Liver (tissue), 9 donors: ENCODE results near the gene PROCA1. TPM values are rescaled to one million over a fixed set of nuclear protein-coding genes. Genes with fewer than 3 reads are reported as not detected.
A peak's percentile ranks its signal among the peaks of the same experiment; 100 is the strongest.

ENCODE experiments used
- DNase-seq: peaks from one replicate; pipeline ENCODE4 v3.0.0-alpha.2; 2017; ENCODE audit warnings: low spot score
- H3K27ac ChIP-seq, 2 donors: one replicate each; pipeline ENCODE4 v1.7.0; 2013; ENCODE audit warnings: inconsistent platforms in 2 of 2, low read length in 2 of 2, control low read depth in 1 of 2, low read depth in 1 of 2, mild to moderate bottlenecking in 1 of 2
- H3K27me3 ChIP-seq, 4 donors: one replicate each; pipeline versions ENCODE4 v1.6.1 to v1.7.0; 2013; ENCODE audit warnings: low read length in 3 of 4, inconsistent platforms in 1 of 4, mild to moderate bottlenecking in 1 of 4, moderate library complexity in 1 of 4; ENCODE audit not compliant: control insufficient read depth in 4 of 4, insufficient read depth in 4 of 4
- H3K36me3 ChIP-seq, 4 donors: one replicate each; pipeline versions ENCODE4 v1.6.1 to v1.7.0; 2013; ENCODE audit warnings: low read length in 3 of 4, mild to moderate bottlenecking in 3 of 4, low read depth in 1 of 4, moderate library complexity in 1 of 4; ENCODE audit not compliant: control insufficient read depth in 4 of 4, insufficient read depth in 3 of 4
- H3K4me1 ChIP-seq, 4 donors: one replicate each; pipeline versions ENCODE4 v1.6.1 to v1.7.0; 2013; ENCODE audit warnings: low read length in 3 of 4, mild to moderate bottlenecking in 3 of 4, moderate library complexity in 1 of 4; ENCODE audit not compliant: control insufficient read depth in 4 of 4, insufficient read depth in 4 of 4
- H3K4me3 ChIP-seq, 3 donors: one replicate each; pipeline versions ENCODE4 v1.6.1 to v1.7.0; 2013; ENCODE audit warnings: low read length in 3 of 3, control low read depth in 1 of 3, low read depth in 1 of 3, mild to moderate bottlenecking in 1 of 3
- H3K9ac ChIP-seq, 2 donors: one replicate each; pipeline ENCODE4 v1.7.0; 2013; ENCODE audit warnings: low read length in 2 of 2, mild to moderate bottlenecking in 2 of 2, moderate library complexity in 2 of 2, control low read depth in 1 of 2, low read depth in 1 of 2
- H3K9me3 ChIP-seq, 4 donors: one replicate each; pipeline versions ENCODE4 v1.6.1 to v1.7.0; 2013; ENCODE audit warnings: low read length in 3 of 4; ENCODE audit not compliant: control insufficient read depth in 4 of 4
- CTCF ChIP-seq: fragments of 150-350 bp; IDR thresholded peaks from 2 replicates; pipeline ENCODE4 v1.5.1; 2017; ENCODE audit warnings: improper control_type of control experiment, low read depth, low read length; ENCODE audit not compliant: missing input control
- EGR1 ChIP-seq, 2 donors: IDR thresholded peaks; 2 replicates each; pipeline ENCODE4 v1.6.1; 2016 to 2018; ENCODE audit warnings: antibody characterized with exemption in 2 of 2, low read depth in 2 of 2
- FOXA1 ChIP-seq: IDR thresholded peaks from 2 replicates; pipeline ENCODE4 v1.6.1; 2016; ENCODE audit warnings: antibody characterized with exemption
- FOXA2 ChIP-seq: IDR thresholded peaks from 2 replicates; pipeline ENCODE4 v1.6.1; 2016; ENCODE audit warnings: antibody characterized with exemption
- GABPA ChIP-seq, 2 donors: IDR thresholded peaks in 1 of 2; conservative IDR thresholded peaks in 1 of 2; 2 replicates each; pipeline ENCODE4 v1.6.1; 2016; ENCODE audit warnings: antibody characterized with exemption in 2 of 2, mild to moderate bottlenecking in 1 of 2, moderate library complexity in 1 of 2
- HNF4A ChIP-seq, 2 donors: conservative IDR thresholded peaks; 2 replicates each; pipeline ENCODE4 v1.6.1; 2016; ENCODE audit warnings: antibody characterized with exemption in 2 of 2, mild to moderate bottlenecking in 2 of 2
- HNF4G ChIP-seq: IDR thresholded peaks from 2 replicates; pipeline ENCODE4 v1.6.1; 2016; ENCODE audit warnings: antibody characterized with exemption
- JUND ChIP-seq, 2 donors: IDR thresholded peaks; 2 replicates each; pipeline ENCODE4 v1.6.1; 2016; ENCODE audit warnings: antibody characterized with exemption in 2 of 2
- MAX ChIP-seq: IDR thresholded peaks from 2 replicates; pipeline ENCODE4 v1.6.1; 2016; ENCODE audit warnings: antibody characterized with exemption
- NR2F2 ChIP-seq: IDR thresholded peaks from 2 replicates; pipeline ENCODE4 v1.6.1; 2016; ENCODE audit warnings: antibody characterized with exemption
- RAD21 ChIP-seq, 2 donors: IDR thresholded peaks; 2 replicates each; pipeline ENCODE4 v1.6.1; 2016; ENCODE audit warnings: antibody characterized with exemption in 2 of 2, mild to moderate bottlenecking in 2 of 2
- RXRA ChIP-seq, 2 donors: IDR thresholded peaks; 2 replicates each; pipeline ENCODE4 v1.6.1; 2017 to 2018; ENCODE audit warnings: antibody characterized with exemption in 2 of 2, mild to moderate bottlenecking in 1 of 2
- SP1 ChIP-seq: IDR thresholded peaks from 2 replicates; pipeline ENCODE4 v1.6.1; 2018; ENCODE audit warnings: antibody characterized with exemption, mild to moderate bottlenecking
- TAF1 ChIP-seq: conservative IDR thresholded peaks from 2 replicates; pipeline ENCODE4 v1.6.1; 2016; ENCODE audit warnings: antibody characterized with exemption, mild to moderate bottlenecking
- YY1 ChIP-seq: IDR thresholded peaks from 2 replicates; pipeline ENCODE4 v1.6.1; 2016; ENCODE audit warnings: antibody characterized with exemption, mild to moderate bottlenecking
- WGBS: extraction: QIAGEN DNeasy Blood & Tissue Kit; methylation state at CpG from one replicate; pipeline ENCODE4 v1.1.7; 2013; 5-methylcytosine and 5-hydroxymethylcytosine counted together
- polyA plus RNA-seq, 2 donors: library from polyadenylated mRNA; stranded (reverse) in 1 of 2; unstranded in 1 of 2; fragments of 200-250 nt in 1 of 2; fragments of >200 nt in 1 of 2; fragmentation: Nextera tagmentation in 1 of 2; extraction: Ambion mirVana in 1 of 2; gene quantifications; one replicate each; pipeline versions ENCODE4 v1.2.1 to v1.2.3, GENCODE V29; 2013 to 2015
- total RNA-seq, 2 donors: library from RNA; depleted of rRNA; stranded (reverse); fragments of >200 nt; gene quantifications; one replicate each; pipeline ENCODE4 v1.2.3, GENCODE V29; 2014
- TF ChIP-seq, protein P1 (sequence below): IDR thresholded peaks from 2 replicates; pipeline ENCODE4 v1.6.1; 2016; ENCODE audit warnings: antibody characterized with exemption
- TF ChIP-seq, protein P2 (sequence below): IDR thresholded peaks from 2 replicates; pipeline ENCODE4 v1.6.1; 2016; ENCODE audit warnings: antibody characterized with exemption
- donor health status: healthy.
- donor health status: healthy.
- donor health status: healthy.
- donor health status: healthy.
- donor health status: healthy.

The PROCA1 gene
- total and polyA plus RNA-seq, 4 donors = 0.16 to 0.65 (median 0.35) TPM

GRCh38 chr17:28663723-28664122 lies 48.0 kb downstream of the PROCA1 start:
- Histone ChIP-seq H3K27ac (no peak overlapping the region), H3K4me1 (peaks cover 6 to 34% (median 23%) of the 10 kb centered on the region in 4 donors), H3K4me3 (no peak overlapping the region), H3K9me3 (no peaks in the 10 kb centered on the region), H3K36me3 (peaks cover 5 to 16% (median 7%) of the 10 kb centered on the region in 4 donors), H3K27me3 (no peaks in the 10 kb centered on the region), H3K9ac (no peak overlapping the region)
- TF ChIP-seq GABPA (IDR thresholded peaks at IDR 0.05 in 1 of 2, conservative IDR thresholded peaks at IDR 0.05 in 1 of 2) = no peak
- TF ChIP-seq, protein P1, sequence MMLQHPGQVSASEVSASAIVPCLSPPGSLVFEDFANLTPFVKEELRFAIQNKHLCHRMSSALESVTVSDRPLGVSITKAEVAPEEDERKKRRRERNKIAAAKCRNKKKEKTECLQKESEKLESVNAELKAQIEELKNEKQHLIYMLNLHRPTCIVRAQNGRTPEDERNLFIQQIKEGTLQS = no peak
- no peak for TF ChIP-seq JUND (IDR thresholded peaks at IDR 0.05)
- TF ChIP-seq TAF1 = no peak
- TF ChIP-seq MAX = no peak
- TF ChIP-seq HNF4G = no peak
- TF ChIP-seq RAD21 (IDR thresholded peaks at IDR 0.05) = no peak
- TF ChIP-seq, protein P2, sequence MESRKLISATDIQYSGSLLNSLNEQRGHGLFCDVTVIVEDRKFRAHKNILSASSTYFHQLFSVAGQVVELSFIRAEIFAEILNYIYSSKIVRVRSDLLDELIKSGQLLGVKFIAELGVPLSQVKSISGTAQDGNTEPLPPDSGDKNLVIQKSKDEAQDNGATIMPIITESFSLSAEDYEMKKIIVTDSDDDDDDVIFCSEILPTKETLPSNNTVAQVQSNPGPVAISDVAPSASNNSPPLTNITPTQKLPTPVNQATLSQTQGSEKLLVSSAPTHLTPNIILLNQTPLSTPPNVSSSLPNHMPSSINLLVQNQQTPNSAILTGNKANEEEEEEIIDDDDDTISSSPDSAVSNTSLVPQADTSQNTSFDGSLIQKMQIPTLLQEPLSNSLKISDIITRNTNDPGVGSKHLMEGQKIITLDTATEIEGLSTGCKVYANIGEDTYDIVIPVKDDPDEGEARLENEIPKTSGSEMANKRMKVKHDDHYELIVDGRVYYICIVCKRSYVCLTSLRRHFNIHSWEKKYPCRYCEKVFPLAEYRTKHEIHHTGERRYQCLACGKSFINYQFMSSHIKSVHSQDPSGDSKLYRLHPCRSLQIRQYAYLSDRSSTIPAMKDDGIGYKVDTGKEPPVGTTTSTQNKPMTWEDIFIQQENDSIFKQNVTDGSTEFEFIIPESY = no peak
- no peak for TF ChIP-seq CTCF
- no peak for TF ChIP-seq NR2F2
- no peak for TF ChIP-seq FOXA2
- no peak for TF ChIP-seq FOXA1
- no peak for TF ChIP-seq SP1
- DNase-seq = no peak

DNA sequence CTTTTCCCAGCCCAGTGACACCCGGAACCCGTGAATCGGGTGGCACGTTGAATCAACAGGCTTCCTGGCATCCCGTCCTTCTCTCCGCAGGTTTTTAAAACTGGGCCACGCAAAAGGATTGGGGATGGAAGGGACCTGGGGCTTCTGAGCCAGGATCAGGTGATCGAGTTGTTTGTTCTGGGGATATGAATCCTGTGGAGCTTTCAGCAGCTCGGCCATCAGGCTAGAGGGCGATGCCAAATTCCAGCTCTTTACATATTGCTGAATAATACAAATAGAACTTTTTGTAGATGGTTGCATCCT lies 49.2 kb downstream of the PROCA1 start:
- Histone ChIP-seq H3K9me3 (no peaks in the 10 kb centered on the region), H3K9ac (peak overlapping the region; percentile 90 to 97), H3K4me3 (peak overlapping the region; percentile 61 to 89 (median 72)), H3K27me3 (no peaks in the 10 kb centered on the region), H3K27ac (peak overlapping the region; percentile 92 to 96), H3K4me1 (peaks cover 6 to 34% (median 23%) of the 10 kb centered on the region in 4 donors), H3K36me3 (peaks cover 3 to 11% (median 7%) of the 10 kb centered on the region in 4 donors)
- TF ChIP-seq SP1 (no peak), RXRA (IDR thresholded peaks at IDR 0.05) (no peak), FOXA2 (no peak), EGR1 (IDR thresholded peaks at IDR 0.05; ENCODE audit: low read depth in 2 of 2) (no peak), FOXA1 (no peak), RAD21 (IDR thresholded peaks at IDR 0.05) (no peak), GABPA (IDR thresholded peaks at IDR 0.05 in 1 of 2, conservative IDR thresholded peaks at IDR 0.05 in 1 of 2) (no peak), CTCF (no peak), MAX (no peak), TAF1 (no peak), HNF4A (conservative IDR thresholded peaks at IDR 0.05) (no peak), YY1 (no peak), JUND (IDR thresholded peaks at IDR 0.05) (no peak)
- TF ChIP-seq, protein P1 = no peak
- TF ChIP-seq, protein P2 = no peak
- no peak for DNase-seq
- WGBS = under 1% methylated on average over 10 of the region's 10 CpGs
